B cell (primary cell): Measurements from ENCODE around the gene OR52L1. TPM values are rescaled to one million over a fixed set of nuclear protein-coding genes. Genes with fewer than 3 reads are reported as not detected.

ENCODE experiments used
- ATAC-seq: fragments of 200-7000 bp; cut with Tn5 transposase; one replicate; pipeline ENCODE4 v1.10.0; 2021; ENCODE audit warnings: low read depth, mild to moderate bottlenecking, moderate number of reproducible peaks, moderate library complexity
- CTCF ChIA-PET: fragments of 350-600 bp; sonication (Branson Sonifier 250); formaldehyde crosslinking; loops from one replicate; lab custom pipeline; 2021; ENCODE audit warnings: antibody characterized with exemption, inconsistent platforms; lab: Charles Lee
- POLR2A ChIA-PET: fragments of 350-600 bp; sonication (Branson Sonifier 250); formaldehyde crosslinking; loops from one replicate; lab custom pipeline; 2021; ENCODE audit warnings: antibody characterized with exemption; lab: Charles Lee
- DNase-seq: peaks from one replicate; pipeline ENCODE4 v3.0.0; 2013
- H2AFZ ChIP-seq: 2 replicates; pipeline ENCODE4 v1.6.1; 2012; ENCODE audit warnings: mild to moderate bottlenecking, low read depth, low read length; ENCODE audit not compliant: insufficient read depth, poor library complexity, severe bottlenecking
- H3K27ac ChIP-seq, 2 donors: 1 replicate in 1 of 2; 2 replicates in 1 of 2; pipeline ENCODE4 v1.5.1; 2012 to 2013; ENCODE audit warnings: low read length in 2 of 2, mild to moderate bottlenecking in 2 of 2, moderate library complexity in 1 of 2
- H3K27me3 ChIP-seq, 4 experiments: fragments of 200-600 bp in 1 of 4; sonication (generic) in 1 of 4; replicated peaks in 1 of 4; 1 replicate in 2 of 4; 2 replicates in 2 of 4; pipeline versions ENCODE4 v1.6.1 to v1.7.0; 2013 to 2016; ENCODE audit warnings: low read length in 3 of 4, mild to moderate bottlenecking in 2 of 4, mixed read lengths in 1 of 4, moderate library complexity in 1 of 4; ENCODE audit not compliant: insufficient read depth in 4 of 4, control insufficient read depth in 3 of 4; ENCODE audit errors: control extremely low read depth in 1 of 4
- H3K36me3 ChIP-seq, 2 experiments: replicated peaks in 1 of 2; 1 replicate in 1 of 2; 2 replicates in 1 of 2; pipeline versions ENCODE4 v1.6.1 to v1.7.1; 2013; ENCODE audit warnings: low read length in 1 of 2; ENCODE audit not compliant: insufficient read depth in 2 of 2, control insufficient read depth in 1 of 2; ENCODE audit errors: control extremely low read depth in 1 of 2, extremely low read depth in 1 of 2
- H3K4me1 ChIP-seq, 2 donors: fragments of 200-600 bp in 1 of 2; sonication (generic) in 1 of 2; 1 replicate in 1 of 2; 2 replicates in 1 of 2; pipeline versions ENCODE4 v1.5.1 to v1.6.1; 2013 to 2017; ENCODE audit warnings: low read length in 2 of 2; ENCODE audit not compliant: control insufficient read depth in 2 of 2, insufficient read depth in 2 of 2
- H3K4me2 ChIP-seq: replicated peaks from 2 replicates; pipeline ENCODE3; 2012; ENCODE audit warnings: mild to moderate bottlenecking, low read depth, low read length; ENCODE audit not compliant: poor library complexity, severe bottlenecking
- H3K4me3 ChIP-seq, 5 experiments: fragments of 200-600 bp in 1 of 5; sonication (generic) in 1 of 5; 1 replicate in 3 of 5; 2 replicates in 2 of 5; pipeline versions ENCODE4 v1.5.1 to v1.7.0; 2011 to 2016; ENCODE audit warnings: low read length in 4 of 5, mild to moderate bottlenecking in 4 of 5, low read depth in 2 of 5, control low read depth in 1 of 5, moderate library complexity in 1 of 5; ENCODE audit not compliant: insufficient read depth in 1 of 5; ENCODE audit errors: control extremely low read depth in 1 of 5, extremely low read depth in 1 of 5
- H3K79me2 ChIP-seq: fragments of 200-600 bp; sonication (generic); one replicate; pipeline ENCODE4 v1.6.0; 2016; ENCODE audit warnings: low read length; ENCODE audit not compliant: control insufficient read depth, insufficient read depth
- H3K9ac ChIP-seq: fragments of 200-600 bp; sonication (generic); 2 replicates; pipeline ENCODE4 v1.6.1; 2017; ENCODE audit warnings: mild to moderate bottlenecking, low read length, moderate library complexity
- H3K9me3 ChIP-seq, 3 donors: one replicate each; pipeline versions ENCODE4 v1.6.1 to v1.7.1; 2013; ENCODE audit warnings: low read length in 2 of 3; ENCODE audit not compliant: control insufficient read depth in 2 of 3, insufficient read depth in 1 of 3; ENCODE audit errors: control extremely low read depth in 1 of 3
- H4K20me1 ChIP-seq: 2 replicates; pipeline ENCODE4 v1.6.0; 2012; ENCODE audit warnings: mild to moderate bottlenecking, low read length; ENCODE audit not compliant: insufficient read depth, control insufficient read depth, poor library complexity, severe bottlenecking
- H3K27ac Mint-ChIP-seq: one replicate; pipeline ENCODE4 v1.8.0; 2021; ENCODE audit warnings: mixed read lengths
- H3K27me3 Mint-ChIP-seq: one replicate; pipeline ENCODE4 v1.8.0; 2021; ENCODE audit warnings: mixed read lengths
- H3K4me1 Mint-ChIP-seq: one replicate; pipeline ENCODE4 v1.8.0; 2021; ENCODE audit warnings: mixed read lengths
- H3K4me3 Mint-ChIP-seq: one replicate; pipeline ENCODE4 v1.8.0; 2021; ENCODE audit warnings: mixed read lengths
- H3K9me3 Mint-ChIP-seq: one replicate; pipeline ENCODE4 v1.8.0; 2022; ENCODE audit warnings: mixed read lengths; ENCODE audit not compliant: insufficient read depth
- CTCF ChIP-seq: fragments of 200-600 bp; IDR thresholded peaks from one replicate; pipeline ENCODE4 v1.8.0; 2022; ENCODE audit warnings: antibody characterized with exemption, mild to moderate bottlenecking
- EZH2 ChIP-seq: IDR thresholded peaks from 2 replicates; pipeline ENCODE4 v1.6.1; 2012; ENCODE audit warnings: borderline replicate concordance, low read depth, mild to moderate bottlenecking, moderate library complexity, low read length; ENCODE audit not compliant: insufficient read depth, poor library complexity, severe bottlenecking
- WGBS: methylation state at CpG from one replicate; pipeline ENCODE4 v1.1.5; 2013; ENCODE audit warnings: missing lambda C conversion rate; ENCODE audit not compliant: insufficient coverage; 5-methylcytosine and 5-hydroxymethylcytosine counted together
- intact Hi-C: fragments of 100-400 bp; cut with micrococcal nuclease; formaldehyde crosslinking; loops from one replicate; pipeline ENCODE4 v1.10.0; 2022
- polyA plus RNA-seq: library from polyadenylated mRNA; depleted of rRNA; stranded (reverse); fragments of >200 nt; gene quantifications from 2 replicates; pipeline ENCODE4 v1.2.3, GENCODE V29; 2012
- total RNA-seq, 2 donors: library from RNA; stranded (reverse); fragments of 120-200 nt in 1 of 2; gene quantifications; 1 replicate in 1 of 2; 2 replicates in 1 of 2; pipeline versions ENCODE4 v1.2.3 to v1.2.4, GENCODE V29; 2013 to 2022

The OR52L1 gene
- total and polyA plus RNA-seq, 2 donors (not counting 1 experiment from before 2014, with no cell fraction given), result not detected

- ChIA-PET CTCF (interaction anchor here (1.0 to 2.3 kb wide), 5 partner anchors 292 to 340 kb away, joined by 4 to 11 read pairs (median 6); no protein-coding TSS in a partner anchor), POLR2A (no interaction called here)
- Histone ChIP-seq H3K4me2 (no peak overlapping the region), H3K9me3 (no peaks in the 10 kb centered on the region), H3K36me3 (no peaks in the 10 kb centered on the region), H3K4me1 (no peaks in the 10 kb centered on the region), H2AFZ (no peak overlapping the region), H4K20me1 (no peaks in the 10 kb centered on the region), H3K9ac (no peak overlapping the region), H3K79me2 (no peaks in the 10 kb centered on the region), H3K4me3 (no peak overlapping the region), H3K27ac (no peak overlapping the region), H3K27me3 (no peaks in the 10 kb centered on the region)
- ATAC-seq, result no peak
- intact Hi-C loops, result no loop called here
- peaks cover 25% of the 10 kb centered on the region for H3K27me3 Mint-ChIP-seq
- no peaks in the 10 kb centered on the region for H3K9me3 Mint-ChIP-seq
- WGBS, result no CpG with 5 or more reads among the region's 4 CpGs
- H3K27ac Mint-ChIP-seq, result no peak overlapping the region
- no peak overlapping the region for H3K4me3 Mint-ChIP-seq
- no peaks in the 10 kb centered on the region for H3K4me1 Mint-ChIP-seq
- DNase-seq, result peak; percentile 25
- TF ChIP-seq EZH2 (no peak), CTCF (peak; percentile 35)
These were observed 36.2 kb upstream of the OR52L1 start for GRCh38 chr11:6022956-6023355.

GRCh38 chr11:6013042-6013441 is 26.3 kb upstream of the OR52L1 start:
- Histone ChIP-seq H3K36me3 (no peaks in the 10 kb centered on the region), H3K27me3 (no peaks in the 10 kb centered on the region), H3K4me3 (no peak overlapping the region), H4K20me1 (no peaks in the 10 kb centered on the region), H3K9me3 (peaks cover 0 to 12% (median 8%) of the 10 kb centered on the region in 3 donors), H3K79me2 (no peaks in the 10 kb centered on the region), H3K27ac (no peak overlapping the region), H3K4me1 (no peaks in the 10 kb centered on the region), H2AFZ (no peak overlapping the region), H3K4me2 (no peak overlapping the region), H3K9ac (no peak overlapping the region)
- Mint-ChIP-seq H3K9me3 (no peaks in the 10 kb centered on the region), H3K27me3 (peaks cover 18% of the 10 kb centered on the region), H3K27ac (no peak overlapping the region), H3K4me1 (no peaks in the 10 kb centered on the region), H3K4me3 (no peak overlapping the region)
- WGBS, result 85% methylated on average over 3 of the region's 3 CpGs
- ATAC-seq (no peak), DNase-seq (no peak)
- POLR2A ChIA-PET, result no interaction called here
- CTCF ChIA-PET, result interaction anchor here (1.3 kb wide), 1 partner anchor 16 kb away, joined by 3 read pairs; no protein-coding TSS in a partner anchor
- TF ChIP-seq CTCF, result no peak
- intact Hi-C loops, result no loop called here
